K562 (cell line): ENCODE results near the gene TMEM88. TPM values are rescaled to one million over a fixed set of nuclear protein-coding genes. Genes with fewer than 3 reads are reported as not detected.

Source experiments
- YY1 ChIP-seq, 3 experiments: IDR thresholded peaks; 2 replicates each; pipeline ENCODE4 v1.6.1; 2011; ENCODE audit warnings: low read length in 2 of 3, mild to moderate bottlenecking in 2 of 3, moderate library complexity in 2 of 3, borderline replicate concordance in 1 of 3, control low read depth in 1 of 3, low read depth in 1 of 3; ENCODE audit not compliant: insufficient read depth in 3 of 3, insufficient replicate concordance in 2 of 3, control insufficient read depth in 1 of 3, insufficient read length in 1 of 3; ENCODE audit errors: extremely low read depth in 1 of 3
- ZNF311 ChIP-seq: fragments of 250-450 bp; sonication (Bioruptor Pico); IDR thresholded peaks from 2 replicates; pipeline ENCODE4 v1.4.0; 2020; ENCODE audit warnings: mild to moderate bottlenecking, moderate library complexity
- ZNF586 ChIP-seq: fragments of 450-650 bp; formaldehyde crosslinking; conservative IDR thresholded peaks from 2 replicates; pipeline ENCODE4 v1.4.0; 2020; ENCODE audit warnings: mild to moderate bottlenecking, moderate library complexity
- polyA plus RNA-seq, 8 experiments: library from polyadenylated mRNA; depleted of rRNA in 4 of 8; stranded (reverse) in 5 of 8; unstranded in 3 of 8; fragments of >200 nt; fragmentation: Nextera tagmentation in 2 of 8; fragmentation: Illumina TruSeq in 1 of 8; extraction: Ambion mirVana in 2 of 8; extraction: Trizol in 1 of 8; gene quantifications; 2 replicates each; pipeline versions ENCODE4 v1.2.1 to v1.2.3, GENCODE V29; 2011 to 2014; ENCODE audit warnings: inconsistent platforms in 1 of 8, missing spikeins in 1 of 8
- total RNA-seq, 7 experiments: library from RNA; depleted of rRNA in 6 of 7; stranded (reverse); fragments of >200 nt in 6 of 7; fragmentation: Illumina TruSeq in 2 of 7; extraction: Trizol in 2 of 7; gene quantifications; 2 replicates each; pipeline versions ENCODE4 v1.2.1 to v1.2.3, GENCODE V29; 2011 to 2021; ENCODE audit warnings: low replicate concordance in 1 of 7
- TF ChIP-seq, protein P1 (sequence below), 2 experiments: fragments of 450-650 bp in 1 of 2; sonication (generic) in 1 of 2; formaldehyde crosslinking in 1 of 2; IDR thresholded peaks; 2 replicates each; pipeline versions ENCODE4 v1.7.1 to v1.9.0; 2016 to 2022; ENCODE audit warnings: inconsistent platforms in 1 of 2, mild to moderate bottlenecking in 1 of 2, missing genetic modification reagents in 1 of 2
- TF ChIP-seq, protein P2 (sequence below), 2 experiments: IDR thresholded peaks; 2 replicates each; pipeline ENCODE4 v1.6.1; 2012; ENCODE audit warnings: improper control_type of control experiment in 2 of 2, low read depth in 2 of 2, low read length in 2 of 2, borderline replicate concordance in 1 of 2
- TF ChIP-seq, protein P3 (sequence below): fragments of 200-800 bp; sonication (Bioruptor generic); IDR thresholded peaks from 2 replicates; pipeline ENCODE4 v1.6.1; 2017; ENCODE audit warnings: missing genetic modification characterization, missing compliant biosample characterization
- TF ChIP-seq, protein P4 (sequence below): fragments of 450-650 bp; IDR thresholded peaks from 2 replicates; pipeline ENCODE4 v1.6.1; 2017; ENCODE audit warnings: antibody characterized with exemption, mild to moderate bottlenecking

TMEM88 gene
- total and polyA plus RNA-seq, 9 of the 15 experiments (the other 6 are each of a cell fraction or from before 2014, with no cell fraction given), result 0.10 to 1.4 (median 0.36) TPM; not detected in 3

DNA sequence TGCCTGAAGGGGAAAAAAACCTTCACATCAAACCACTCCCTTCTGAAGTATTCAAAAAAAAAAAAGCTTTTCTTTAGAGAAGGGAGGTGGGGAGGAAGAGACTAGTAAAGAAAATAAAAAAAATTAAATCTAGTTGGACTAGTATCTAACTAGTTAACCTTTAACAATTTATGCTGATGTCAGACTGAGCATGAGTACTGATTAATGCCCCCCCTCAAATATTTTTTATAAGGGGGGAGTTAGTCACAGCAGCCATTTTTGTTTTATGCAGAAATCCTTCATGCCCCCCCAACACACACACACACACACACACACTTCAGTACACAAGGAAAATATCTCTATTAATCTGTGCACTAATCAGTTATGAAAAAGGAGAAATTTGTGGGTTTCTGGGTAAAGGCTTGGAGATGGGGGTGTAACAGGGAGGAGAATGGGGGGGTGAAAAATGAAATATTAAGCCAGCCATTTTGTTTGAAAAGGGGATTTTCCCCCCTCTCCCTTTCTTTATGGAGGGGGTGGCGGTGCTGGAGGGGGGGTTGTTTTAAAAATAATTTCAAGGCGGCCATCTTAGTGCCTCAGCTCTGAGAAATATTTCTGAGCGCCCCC is 29.0 kb downstream of the TMEM88 start (continued):
- TF ChIP-seq, protein P1, sequence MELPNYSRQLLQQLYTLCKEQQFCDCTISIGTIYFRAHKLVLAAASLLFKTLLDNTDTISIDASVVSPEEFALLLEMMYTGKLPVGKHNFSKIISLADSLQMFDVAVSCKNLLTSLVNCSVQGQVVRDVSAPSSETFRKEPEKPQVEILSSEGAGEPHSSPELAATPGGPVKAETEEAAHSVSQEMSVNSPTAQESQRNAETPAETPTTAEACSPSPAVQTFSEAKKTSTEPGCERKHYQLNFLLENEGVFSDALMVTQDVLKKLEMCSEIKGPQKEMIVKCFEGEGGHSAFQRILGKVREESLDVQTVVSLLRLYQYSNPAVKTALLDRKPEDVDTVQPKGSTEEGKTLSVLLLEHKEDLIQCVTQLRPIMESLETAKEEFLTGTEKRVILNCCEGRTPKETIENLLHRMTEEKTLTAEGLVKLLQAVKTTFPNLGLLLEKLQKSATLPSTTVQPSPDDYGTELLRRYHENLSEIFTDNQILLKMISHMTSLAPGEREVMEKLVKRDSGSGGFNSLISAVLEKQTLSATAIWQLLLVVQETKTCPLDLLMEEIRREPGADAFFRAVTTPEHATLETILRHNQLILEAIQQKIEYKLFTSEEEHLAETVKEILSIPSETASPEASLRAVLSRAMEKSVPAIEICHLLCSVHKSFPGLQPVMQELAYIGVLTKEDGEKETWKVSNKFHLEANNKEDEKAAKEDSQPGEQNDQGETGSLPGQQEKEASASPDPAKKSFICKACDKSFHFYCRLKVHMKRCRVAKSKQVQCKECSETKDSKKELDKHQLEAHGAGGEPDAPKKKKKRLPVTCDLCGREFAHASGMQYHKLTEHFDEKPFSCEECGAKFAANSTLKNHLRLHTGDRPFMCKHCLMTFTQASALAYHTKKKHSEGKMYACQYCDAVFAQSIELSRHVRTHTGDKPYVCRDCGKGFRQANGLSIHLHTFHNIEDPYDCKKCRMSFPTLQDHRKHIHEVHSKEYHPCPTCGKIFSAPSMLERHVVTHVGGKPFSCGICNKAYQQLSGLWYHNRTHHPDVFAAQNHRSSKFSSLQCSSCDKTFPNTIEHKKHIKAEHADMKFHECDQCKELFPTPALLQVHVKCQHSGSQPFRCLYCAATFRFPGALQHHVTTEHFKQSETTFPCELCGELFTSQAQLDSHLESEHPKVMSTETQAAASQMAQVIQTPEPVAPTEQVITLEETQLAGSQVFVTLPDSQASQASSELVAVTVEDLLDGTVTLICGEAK (IDR thresholded peaks at IDR 0.05), result no peak
- TF ChIP-seq, protein P1 (CRISPR knock-in tag; IDR thresholded peaks at IDR 0.05), result no peak
- TF ChIP-seq YY1 (IDR thresholded peaks at IDR 0.05; ENCODE audit: borderline replicate concordance in 1 of 3, control insufficient read depth in 1 of 3, extremely low read depth in 1 of 3, insufficient read depth in 3 of 3, insufficient read length in 1 of 3, insufficient replicate concordance in 2 of 3, low read depth in 1 of 3, low read length in 2 of 3) (peak; percentile 5 to 84 (median 37)), ZNF311 (CRISPR knock-in tag) (no peak), ZNF586 (CRISPR knock-in tag) (no peak)
- TF ChIP-seq, protein P2, sequence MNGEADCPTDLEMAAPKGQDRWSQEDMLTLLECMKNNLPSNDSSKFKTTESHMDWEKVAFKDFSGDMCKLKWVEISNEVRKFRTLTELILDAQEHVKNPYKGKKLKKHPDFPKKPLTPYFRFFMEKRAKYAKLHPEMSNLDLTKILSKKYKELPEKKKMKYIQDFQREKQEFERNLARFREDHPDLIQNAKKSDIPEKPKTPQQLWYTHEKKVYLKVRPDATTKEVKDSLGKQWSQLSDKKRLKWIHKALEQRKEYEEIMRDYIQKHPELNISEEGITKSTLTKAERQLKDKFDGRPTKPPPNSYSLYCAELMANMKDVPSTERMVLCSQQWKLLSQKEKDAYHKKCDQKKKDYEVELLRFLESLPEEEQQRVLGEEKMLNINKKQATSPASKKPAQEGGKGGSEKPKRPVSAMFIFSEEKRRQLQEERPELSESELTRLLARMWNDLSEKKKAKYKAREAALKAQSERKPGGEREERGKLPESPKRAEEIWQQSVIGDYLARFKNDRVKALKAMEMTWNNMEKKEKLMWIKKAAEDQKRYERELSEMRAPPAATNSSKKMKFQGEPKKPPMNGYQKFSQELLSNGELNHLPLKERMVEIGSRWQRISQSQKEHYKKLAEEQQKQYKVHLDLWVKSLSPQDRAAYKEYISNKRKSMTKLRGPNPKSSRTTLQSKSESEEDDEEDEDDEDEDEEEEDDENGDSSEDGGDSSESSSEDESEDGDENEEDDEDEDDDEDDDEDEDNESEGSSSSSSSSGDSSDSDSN (IDR thresholded peaks at IDR 0.05; ENCODE audit: borderline replicate concordance in 1 of 2, low read depth in 2 of 2, low read length in 2 of 2), result no peak
- TF ChIP-seq, protein P3, sequence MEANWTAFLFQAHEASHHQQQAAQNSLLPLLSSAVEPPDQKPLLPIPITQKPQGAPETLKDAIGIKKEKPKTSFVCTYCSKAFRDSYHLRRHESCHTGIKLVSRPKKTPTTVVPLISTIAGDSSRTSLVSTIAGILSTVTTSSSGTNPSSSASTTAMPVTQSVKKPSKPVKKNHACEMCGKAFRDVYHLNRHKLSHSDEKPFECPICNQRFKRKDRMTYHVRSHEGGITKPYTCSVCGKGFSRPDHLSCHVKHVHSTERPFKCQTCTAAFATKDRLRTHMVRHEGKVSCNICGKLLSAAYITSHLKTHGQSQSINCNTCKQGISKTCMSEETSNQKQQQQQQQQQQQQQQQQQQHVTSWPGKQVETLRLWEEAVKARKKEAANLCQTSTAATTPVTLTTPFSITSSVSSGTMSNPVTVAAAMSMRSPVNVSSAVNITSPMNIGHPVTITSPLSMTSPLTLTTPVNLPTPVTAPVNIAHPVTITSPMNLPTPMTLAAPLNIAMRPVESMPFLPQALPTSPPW (CRISPR knock-in tag), result peak; percentile 54
- TF ChIP-seq, protein P4, sequence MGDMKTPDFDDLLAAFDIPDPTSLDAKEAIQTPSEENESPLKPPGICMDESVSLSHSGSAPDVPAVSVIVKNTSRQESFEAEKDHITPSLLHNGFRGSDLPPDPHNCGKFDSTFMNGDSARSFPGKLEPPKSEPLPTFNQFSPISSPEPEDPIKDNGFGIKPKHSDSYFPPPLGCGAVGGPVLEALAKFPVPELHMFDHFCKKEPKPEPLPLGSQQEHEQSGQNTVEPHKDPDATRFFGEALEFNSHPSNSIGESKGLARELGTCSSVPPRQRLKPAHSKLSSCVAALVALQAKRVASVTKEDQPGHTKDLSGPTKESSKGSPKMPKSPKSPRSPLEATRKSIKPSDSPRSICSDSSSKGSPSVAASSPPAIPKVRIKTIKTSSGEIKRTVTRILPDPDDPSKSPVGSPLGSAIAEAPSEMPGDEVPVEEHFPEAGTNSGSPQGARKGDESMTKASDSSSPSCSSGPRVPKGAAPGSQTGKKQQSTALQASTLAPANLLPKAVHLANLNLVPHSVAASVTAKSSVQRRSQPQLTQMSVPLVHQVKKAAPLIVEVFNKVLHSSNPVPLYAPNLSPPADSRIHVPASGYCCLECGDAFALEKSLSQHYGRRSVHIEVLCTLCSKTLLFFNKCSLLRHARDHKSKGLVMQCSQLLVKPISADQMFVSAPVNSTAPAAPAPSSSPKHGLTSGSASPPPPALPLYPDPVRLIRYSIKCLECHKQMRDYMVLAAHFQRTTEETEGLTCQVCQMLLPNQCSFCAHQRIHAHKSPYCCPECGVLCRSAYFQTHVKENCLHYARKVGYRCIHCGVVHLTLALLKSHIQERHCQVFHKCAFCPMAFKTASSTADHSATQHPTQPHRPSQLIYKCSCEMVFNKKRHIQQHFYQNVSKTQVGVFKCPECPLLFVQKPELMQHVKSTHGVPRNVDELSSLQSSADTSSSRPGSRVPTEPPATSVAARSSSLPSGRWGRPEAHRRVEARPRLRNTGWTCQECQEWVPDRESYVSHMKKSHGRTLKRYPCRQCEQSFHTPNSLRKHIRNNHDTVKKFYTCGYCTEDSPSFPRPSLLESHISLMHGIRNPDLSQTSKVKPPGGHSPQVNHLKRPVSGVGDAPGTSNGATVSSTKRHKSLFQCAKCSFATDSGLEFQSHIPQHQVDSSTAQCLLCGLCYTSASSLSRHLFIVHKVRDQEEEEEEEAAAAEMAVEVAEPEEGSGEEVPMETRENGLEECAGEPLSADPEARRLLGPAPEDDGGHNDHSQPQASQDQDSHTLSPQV, result no peak
